Kidney tubule cell (primary cell): ENCODE measurements around the gene EDNRB.
"Not testable (repeated sequence)": the region's sequence is repeated elsewhere in the genome, so short reads cannot be mapped to it uniquely, and the experiment has no call there.

Source experiments
- DNase-seq: peaks from one replicate; pipeline ENCODE4 v3.0.0-alpha.2; 2018; ENCODE audit warnings: low spot score

The EDNRB gene

GRCh38 chr13:77918391-77919245, at the start of gene EDNRB:
EDNRB (minus strand) TSS chr13:77918831; CDS start chr13:77918573, 258 bp downstream.
- peak; percentile 26 for DNase-seq

- DNase-seq: no peak
Measured at GRCh38 chr13:77966671-77967070, 48.0 kb upstream of the EDNRB start.

- no peak for DNase-seq
Measured at GRCh38 chr13:77952737-77953136, 34.1 kb upstream of the EDNRB start.

GRCh38 chr13:77952276-77952675, 33.6 kb upstream of the EDNRB start:
- DNase-seq: no peak

GRCh38 chr13:77946522-77946921, 27.9 kb upstream of the EDNRB start:
- no peak for DNase-seq

- not testable (repeated sequence) for DNase-seq
Measured at GRCh38 chr13:77935063-77935462, 16.4 kb upstream of the EDNRB start.

GRCh38 chr13:77930430-77930829, 11.8 kb upstream of the EDNRB start:
- no peak for DNase-seq

GRCh38 chr13:77928909-77929308, 10.3 kb upstream of the EDNRB start:
- peak; percentile 48 for DNase-seq

GRCh38 chr13:77925616-77926015, 7.0 kb upstream of the EDNRB start:
- DNase-seq: no peak

- no peak for DNase-seq
Measured at GRCh38 chr13:77919921-77920294, 1.3 kb upstream of the EDNRB start.

GRCh38 chr13:77919246-77919920, 752 bp upstream of the EDNRB start:
- DNase-seq: peak; percentile 9

GRCh38 chr13:77916488-77916887, 2.1 kb downstream of the EDNRB start:
- DNase-seq: no peak

GRCh38 chr13:77915686-77916085, 2.9 kb downstream of the EDNRB start:
- DNase-seq: no peak

GRCh38 chr13:77913003-77913402, 5.6 kb downstream of the EDNRB start:
- DNase-seq: no peak

- no peak for DNase-seq
Measured at GRCh38 chr13:77911751-77912150, 6.9 kb downstream of the EDNRB start.

- DNase-seq: no peak
Measured at GRCh38 chr13:77909827-77910226, 8.8 kb downstream of the EDNRB start.

- DNase-seq: no peak
Measured at GRCh38 chr13:77908531-77908930, 10.1 kb downstream of the EDNRB start.

GRCh38 chr13:77907666-77908341, 10.8 kb downstream of the EDNRB start:
- DNase-seq: no peak

GRCh38 chr13:77904031-77904430, 14.6 kb downstream of the EDNRB start:
- DNase-seq: no peak

GRCh38 chr13:77903435-77903834, 15.2 kb downstream of the EDNRB start:
- DNase-seq: no peak

GRCh38 chr13:77902319-77902963, 16.2 kb downstream of the EDNRB start:
- peak; percentile 58 for DNase-seq

- peak; percentile 84 for DNase-seq
Measured at GRCh38 chr13:77898097-77898496, 20.5 kb downstream of the EDNRB start.
